GM19025 (cell line): ENCODE results near the gene BANP.
"Not testable (repeated sequence)": the region's sequence is repeated elsewhere in the genome, so short reads cannot be mapped to it uniquely, and the experiment has no call there.

Experiments used
- ATAC-seq: cut with Tn5 transposase; IDR thresholded peaks from one replicate; pipeline ENCODE4 v1.9.1; 2021; ENCODE audit warnings: mild to moderate bottlenecking, low read depth, moderate library complexity; ENCODE audit not compliant: unreplicated experiment

Gene BANP

GRCh38 chr16:88073201-88073721, 122.0 kb downstream of the BANP start:
- ATAC-seq, result no peak

GRCh38 chr16:88074041-88074440, 122.8 kb downstream of the BANP start:
- no peak for ATAC-seq

GRCh38 chr16:88076211-88076931, 125.1 kb downstream of the BANP start:
- no peak for ATAC-seq

- not testable (repeated sequence) for ATAC-seq
These were observed 125.7 kb downstream of the BANP start for GRCh38 chr16:88076932-88077320.

GRCh38 chr16:88077328-88078108, 126.3 kb downstream of the BANP start:
- no peak for ATAC-seq

GRCh38 chr16:88078111-88078775, 127.0 kb downstream of the BANP start:
- ATAC-seq, result no peak

GRCh38 chr16:88083582-88083981, 132.3 kb downstream of the BANP start:
- ATAC-seq, result no peak

- ATAC-seq, result no peak
These were observed 133.6 kb downstream of the BANP start for GRCh38 chr16:88084881-88085280.

GRCh38 chr16:88086571-88087516, 135.6 kb downstream of the BANP start:
- ATAC-seq, result no peak

- no peak for ATAC-seq
These were observed 136.3 kb downstream of the BANP start for GRCh38 chr16:88087517-88087877.

- ATAC-seq, result no peak
These were observed 136.9 kb downstream of the BANP start for GRCh38 chr16:88088161-88088581.

GRCh38 chr16:88088611-88089010, 137.4 kb downstream of the BANP start:
- not testable (repeated sequence) for ATAC-seq

GRCh38 chr16:88089071-88089470, 137.8 kb downstream of the BANP start:
- ATAC-seq, result not testable (repeated sequence)

GRCh38 chr16:88089632-88090376, 138.6 kb downstream of the BANP start:
- not testable (repeated sequence) for ATAC-seq

- not testable (repeated sequence) for ATAC-seq
These were observed 139.3 kb downstream of the BANP start for GRCh38 chr16:88090377-88091175.

GRCh38 chr16:88091221-88091971, 140.2 kb downstream of the BANP start:
- ATAC-seq, result not testable (repeated sequence)

GRCh38 chr16:88091972-88092302, 140.7 kb downstream of the BANP start:
- not testable (repeated sequence) for ATAC-seq
